ENCODE results near the gene ZDHHC20.

The ZDHHC20 gene

GRCh38 chr13:21328201-21328600 is 130.9 kb downstream of the ZDHHC20 start:
- no peak overlapping the region for H3K4me3 ChIP-seq (ENCODE audit: low read depth, low read length)

GRCh38 chr13:21326155-21327031 is 132.7 kb downstream of the ZDHHC20 start:
- peak overlapping the region; percentile 38 for H3K4me3 ChIP-seq (ENCODE audit: low read depth, low read length)

- no peak overlapping the region for H3K4me3 ChIP-seq (ENCODE audit: low read depth, low read length)
Observed at GRCh38 chr13:21324803-21325202, 134.3 kb downstream of the ZDHHC20 start.

GRCh38 chr13:21322988-21323387 is 136.1 kb downstream of the ZDHHC20 start:
- no peak overlapping the region for H3K4me3 ChIP-seq (ENCODE audit: low read depth, low read length)
